Measurements from ENCODE around the gene ELMO1. TPM values are rescaled to one million over a fixed set of nuclear protein-coding genes. Genes with fewer than 3 reads are reported as not detected.

The ELMO1 gene
- total RNA-seq, 1 donor from 2014 or later, result 110 TPM

DNA sequence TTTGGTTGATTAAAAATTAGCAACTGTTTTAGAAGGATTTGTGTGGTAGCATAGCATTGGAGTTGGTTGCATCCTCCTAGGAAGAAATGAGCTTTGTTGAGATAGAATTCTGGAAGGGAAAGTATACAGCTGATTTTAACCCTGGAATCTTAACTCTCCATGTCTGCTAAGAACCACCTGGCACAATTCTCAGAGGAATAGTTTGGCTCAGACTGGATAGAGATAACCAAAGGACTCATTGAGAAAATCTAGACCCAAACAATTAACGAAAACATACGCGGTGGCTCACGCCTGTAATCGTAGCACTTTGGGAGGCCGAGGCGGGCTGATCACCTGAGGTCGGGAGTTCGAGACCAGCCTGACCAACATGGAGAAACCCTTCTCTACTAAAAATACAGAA lies 625.3 kb downstream of the ELMO1 start:
- intact Hi-C loops (cut with micrococcal nuclease), result no loop called here
- Mint-ChIP-seq H3K27ac (no peak overlapping the region), H3K9me3 (peaks cover 15% of the 10 kb centered on the region)

DNA sequence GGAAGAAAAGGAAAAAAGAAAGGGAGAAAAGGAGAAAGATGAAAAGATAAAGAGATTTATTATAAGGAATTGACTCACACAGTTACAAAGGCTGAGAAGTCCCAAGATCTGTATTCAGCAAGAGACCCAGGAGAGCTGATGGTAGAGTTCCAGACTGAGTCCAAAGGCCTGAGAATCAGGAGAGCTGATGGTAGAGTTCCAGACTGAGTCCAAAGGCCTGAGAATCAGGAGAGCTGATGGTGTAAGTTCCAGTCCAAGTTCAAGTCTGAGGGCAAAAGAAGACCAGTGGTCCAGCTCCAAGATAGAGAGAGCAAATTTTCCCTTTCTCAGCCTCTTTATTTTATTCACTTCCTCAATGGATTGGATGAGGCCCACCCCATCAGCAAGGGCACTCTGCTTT lies 627.0 kb downstream of the ELMO1 start:
- H3K27me3 Mint-ChIP-seq, result no peaks in the 10 kb centered on the region
- no peaks in the 10 kb centered on the region for H3K36me3 Mint-ChIP-seq (ENCODE audit: low read depth)
- peak; percentile 34 for DNase-seq
- peaks cover 15% of the 10 kb centered on the region for H3K9me3 Mint-ChIP-seq
- intact Hi-C loops (cut with micrococcal nuclease), result no loop called here
- H3K4me1 Mint-ChIP-seq, result no peaks in the 10 kb centered on the region
- no peak overlapping the region for H3K27ac Mint-ChIP-seq
- no peak overlapping the region for H3K4me3 Mint-ChIP-seq

More for the DNA sequence above, 625.3 kb downstream of the ELMO1 start:
- Mint-ChIP-seq H3K27me3 (no peaks in the 10 kb centered on the region), H3K4me1 (no peaks in the 10 kb centered on the region), H3K36me3 (ENCODE audit: low read depth) (no peaks in the 10 kb centered on the region), H3K4me3 (no peak overlapping the region)
- peak; percentile 40 for DNase-seq

- Mint-ChIP-seq H3K4me3 (no peak overlapping the region), H3K27ac (no peak overlapping the region), H3K36me3 (ENCODE audit: low read depth) (no peaks in the 10 kb centered on the region), H3K9me3 (peaks cover 15% of the 10 kb centered on the region), H3K27me3 (no peaks in the 10 kb centered on the region), H3K4me1 (no peaks in the 10 kb centered on the region)
- DNase-seq, result peak; percentile 16
- intact Hi-C loops (cut with micrococcal nuclease), result no loop called here
These were observed 628.0 kb downstream of the ELMO1 start for GRCh38 chr7:36820527-36821170.

GRCh38 chr7:36819639-36820038 lies 629.0 kb downstream of the ELMO1 start:
- Mint-ChIP-seq H3K9me3 (peaks cover 20% of the 10 kb centered on the region), H3K27me3 (no peaks in the 10 kb centered on the region), H3K4me1 (no peaks in the 10 kb centered on the region), H3K36me3 (ENCODE audit: low read depth) (no peaks in the 10 kb centered on the region), H3K4me3 (no peak overlapping the region), H3K27ac (no peak overlapping the region)
- peak; percentile 9 for DNase-seq
- intact Hi-C loops (cut with micrococcal nuclease), result no loop called here

DNA sequence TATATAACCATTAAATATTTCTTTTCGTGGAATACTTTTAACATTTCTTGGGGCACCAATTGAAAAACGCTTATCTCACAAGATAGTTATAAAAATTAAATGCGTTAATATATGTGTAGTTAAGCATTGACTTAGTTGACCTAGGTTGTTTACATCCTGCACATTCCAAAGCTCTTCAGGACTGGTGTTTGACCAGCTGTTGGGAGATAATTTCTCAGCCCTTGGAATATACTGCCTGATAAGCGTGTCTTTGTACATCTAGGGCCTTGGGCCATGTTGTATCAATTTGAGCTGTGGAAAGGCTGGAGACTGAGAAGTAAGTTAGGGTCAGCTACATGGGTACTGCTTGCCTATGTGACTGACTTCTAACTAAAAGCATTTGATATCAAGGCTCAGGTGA lies 634.4 kb downstream of the ELMO1 start:
- intact Hi-C loops (cut with micrococcal nuclease), result no loop called here
- Mint-ChIP-seq H3K9me3 (peaks cover 15% of the 10 kb centered on the region), H3K27me3 (peaks cover under 1% of the 10 kb centered on the region), H3K4me1 (peaks cover 3% of the 10 kb centered on the region), H3K27ac (no peak overlapping the region), H3K4me3 (no peak overlapping the region), H3K36me3 (ENCODE audit: low read depth) (no peaks in the 10 kb centered on the region)
- DNase-seq, result no peak

- Mint-ChIP-seq H3K27ac (no peak overlapping the region), H3K36me3 (ENCODE audit: low read depth) (no peaks in the 10 kb centered on the region), H3K27me3 (peaks cover 2% of the 10 kb centered on the region)
These were observed 636.9 kb downstream of the ELMO1 start for GRCh38 chr7:36811807-36812206.

DNA sequence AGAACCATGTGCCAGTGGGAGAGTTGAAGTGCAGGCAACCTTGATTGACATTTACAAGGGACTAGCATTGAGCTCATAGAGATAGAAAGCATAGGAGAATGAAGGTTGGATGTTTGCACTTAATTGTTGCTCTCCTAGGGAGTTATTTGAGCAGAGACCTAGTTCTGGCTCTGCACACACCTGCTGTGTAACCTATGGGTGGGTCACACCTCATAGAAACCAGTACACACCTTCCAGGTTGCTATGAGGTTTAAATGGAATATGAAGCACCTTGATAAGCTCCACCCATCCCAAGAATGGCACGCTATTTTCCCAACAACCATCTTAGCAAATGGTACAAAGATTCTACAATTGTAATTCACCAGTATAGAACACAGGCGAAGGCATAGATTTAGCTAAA lies 638.2 kb downstream of the ELMO1 start:
- Mint-ChIP-seq H3K36me3 (ENCODE audit: low read depth) (peaks cover 2% of the 10 kb centered on the region), H3K4me1 (peaks cover 11% of the 10 kb centered on the region), H3K9me3 (peaks cover 14% of the 10 kb centered on the region), H3K4me3 (no peak overlapping the region), H3K27ac (no peak overlapping the region), H3K27me3 (peaks cover 2% of the 10 kb centered on the region)
- DNase-seq, result peak; percentile 25
- intact Hi-C loops (cut with micrococcal nuclease), result no loop called here

More at GRCh38 chr7:36811807-36812206, 636.9 kb downstream of the ELMO1 start:
- intact Hi-C loops (cut with micrococcal nuclease), result no loop called here
- peak; percentile 54 for DNase-seq
- H3K9me3 Mint-ChIP-seq, result peaks cover 12% of the 10 kb centered on the region
- no peak overlapping the region for H3K4me3 Mint-ChIP-seq
- H3K4me1 Mint-ChIP-seq, result peaks cover 11% of the 10 kb centered on the region

DNA sequence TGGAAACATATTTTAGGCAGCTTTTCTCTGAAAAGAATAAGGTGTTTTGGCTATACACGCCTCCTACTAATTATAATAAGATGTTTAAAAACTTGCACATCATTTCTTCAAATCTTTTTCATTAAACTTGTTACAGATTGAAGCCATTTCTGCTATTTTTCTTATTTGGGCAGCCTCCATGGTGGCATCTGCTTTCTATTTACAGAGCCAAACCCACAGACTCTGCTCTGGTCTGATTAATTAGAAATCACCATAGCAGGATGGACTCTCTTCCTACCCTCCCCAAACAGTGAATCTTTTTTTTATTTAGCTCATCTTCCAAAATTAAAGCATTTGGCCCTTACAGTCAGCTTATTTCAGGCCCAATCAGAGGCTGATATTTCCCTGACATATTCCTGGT lies 638.6 kb downstream of the ELMO1 start:
- intact Hi-C loops (cut with micrococcal nuclease), result no loop called here
- H3K27ac Mint-ChIP-seq, result no peak overlapping the region
- peaks cover 2% of the 10 kb centered on the region for H3K36me3 Mint-ChIP-seq (ENCODE audit: low read depth)
- peak; percentile 12 for DNase-seq
- peaks cover 4% of the 10 kb centered on the region for H3K27me3 Mint-ChIP-seq
- H3K9me3 Mint-ChIP-seq, result peaks cover 14% of the 10 kb centered on the region
- no peak overlapping the region for H3K4me3 Mint-ChIP-seq
- H3K4me1 Mint-ChIP-seq, result peaks cover 11% of the 10 kb centered on the region

GRCh38 chr7:36809510-36809909 lies 639.2 kb downstream of the ELMO1 start:
- no peak overlapping the region for H3K4me3 Mint-ChIP-seq
- intact Hi-C loops (cut with micrococcal nuclease), result no loop called here
- peaks cover 16% of the 10 kb centered on the region for H3K9me3 Mint-ChIP-seq
- peaks cover 11% of the 10 kb centered on the region for H3K4me1 Mint-ChIP-seq
- H3K27ac Mint-ChIP-seq, result no peak overlapping the region
- H3K36me3 Mint-ChIP-seq (ENCODE audit: low read depth), result peaks cover 2% of the 10 kb centered on the region
- H3K27me3 Mint-ChIP-seq, result peaks cover 4% of the 10 kb centered on the region
- peak; percentile 43 for DNase-seq

- intact Hi-C loops (cut with micrococcal nuclease), result no loop called here
- peaks cover 2% of the 10 kb centered on the region for H3K36me3 Mint-ChIP-seq (ENCODE audit: low read depth)
- H3K27me3 Mint-ChIP-seq, result peaks cover 7% of the 10 kb centered on the region
- no peak overlapping the region for H3K4me3 Mint-ChIP-seq
- DNase-seq, result peak; percentile 45
- peaks cover 11% of the 10 kb centered on the region for H3K4me1 Mint-ChIP-seq
- H3K27ac Mint-ChIP-seq, result no peak overlapping the region
- H3K9me3 Mint-ChIP-seq, result peaks cover 16% of the 10 kb centered on the region
These were observed 639.6 kb downstream of the ELMO1 start for GRCh38 chr7:36809086-36809485.

GRCh38 chr7:36806891-36807290 lies 641.8 kb downstream of the ELMO1 start:
- Mint-ChIP-seq H3K4me1 (peaks cover 11% of the 10 kb centered on the region), H3K36me3 (ENCODE audit: low read depth) (peaks cover 2% of the 10 kb centered on the region), H3K9me3 (peaks cover 16% of the 10 kb centered on the region), H3K4me3 (no peak overlapping the region), H3K27me3 (peaks cover 19% of the 10 kb centered on the region), H3K27ac (no peak overlapping the region)
- peak; percentile 41 for DNase-seq
- intact Hi-C loops (cut with micrococcal nuclease), result no loop called here

Other genes starting within 250 kb of the ELMO1 start
- gene GPR141, start 234.9 kb upstream of the ELMO1 start, total RNA-seq, result not detected in 2 replicates

All from activated CD4-positive, alpha-beta T cell treated with anti-CD3 and anti-CD28 coated beads, Interleukin-2, amount 10 ng/mL, durations not matched to agents 24 days and 14 days (primary cell).